Heart right ventricle (tissue), 16 donors: Measurements from ENCODE around the gene MRM2. TPM values are rescaled to one million over a fixed set of nuclear protein-coding genes. Genes with fewer than 3 reads are reported as not detected.
A peak's percentile ranks its signal among the peaks of the same experiment; 100 is the strongest.

ENCODE experiments used
- ATAC-seq, 8 donors: fragments of 200-7000 bp; cut with Tn5 transposase; one replicate each; pipeline ENCODE4 v1.9.1; 2020; ENCODE audit warnings: mild to moderate bottlenecking in 8 of 8, moderate library complexity in 8 of 8, moderate number of reproducible peaks in 1 of 8
- DNase-seq, 2 donors: peaks; one replicate each; pipeline ENCODE4 v3.0.0-alpha.2; 2020
- H3K27ac ChIP-seq, 10 donors: fragments of 200-600 bp; sonication (generic) in 2 of 10; one replicate each; pipeline versions ENCODE4 v1.5.0 to v1.8.0; 2020 to 2022; ENCODE audit warnings: mild to moderate bottlenecking in 3 of 10
- H3K27me3 ChIP-seq, 7 donors: fragments of 200-600 bp; one replicate each; pipeline ENCODE4 v1.8.0; 2021 to 2022; ENCODE audit warnings: mild to moderate bottlenecking in 2 of 7
- H3K36me3 ChIP-seq, 9 donors: fragments of 200-600 bp; sonication (generic) in 1 of 9; one replicate each; pipeline versions ENCODE4 v1.5.0 to v1.8.0; 2020 to 2022; ENCODE audit warnings: mild to moderate bottlenecking in 2 of 9
- H3K4me1 ChIP-seq, 9 donors: fragments of 200-600 bp; sonication (generic) in 1 of 9; one replicate each; pipeline versions ENCODE4 v1.5.0 to v1.8.0; 2020 to 2022; ENCODE audit warnings: mild to moderate bottlenecking in 4 of 9
- H3K4me3 ChIP-seq, 10 donors: fragments of 200-600 bp; sonication (generic) in 2 of 10; one replicate each; pipeline versions ENCODE4 v1.5.0 to v1.8.0; 2020 to 2022; ENCODE audit warnings: mild to moderate bottlenecking in 7 of 10, moderate library complexity in 2 of 10
- H3K9me3 ChIP-seq, 11 donors: fragments of 200-600 bp in 10 of 11; sonication (generic) in 2 of 11; one replicate each; pipeline versions ENCODE4 v1.5.0 to v1.8.0; 2013 to 2022; ENCODE audit warnings: mild to moderate bottlenecking in 2 of 11, control low read depth in 1 of 11, moderate library complexity in 1 of 11
- WGBS, 2 donors: extraction: QIAGEN DNeasy Blood & Tissue Kit; methylation state at CpG; one replicate each; pipeline ENCODE4 v1.1.7; 2013; ENCODE audit warnings: inconsistent platforms in 1 of 2; 5-methylcytosine and 5-hydroxymethylcytosine counted together
- intact Hi-C, 10 donors: fragments of 100-400 bp; cut with DNase I; formaldehyde crosslinking; loops; one replicate each; pipeline versions ENCODE4 v1.11.1 to v1.14.2; 2022
- polyA plus RNA-seq, 2 donors: library from polyadenylated mRNA; stranded (reverse); fragments of 200-250 nt; gene quantifications; one replicate each; pipeline ENCODE4 v1.2.3, GENCODE V29; 2013
- total RNA-seq, 10 donors: library from RNA; stranded (reverse); fragmentation: NEBNext Ultra II Directional in 3 of 10; extraction: Animal tissue kit (Norgen Biotek cat#: 25700) in 3 of 10; gene quantifications; one replicate each; pipeline versions ENCODE4 v1.2.1 to v1.2.4, GENCODE V29; 2021 to 2023
- TF ChIP-seq, protein P1 (sequence below), 9 donors: fragments of 200-600 bp; sonication (generic) in 2 of 9; IDR thresholded peaks; one replicate each; pipeline versions ENCODE4 v1.5.0 to v1.8.0; 2021 to 2022; ENCODE audit warnings: antibody characterized with exemption in 9 of 9, mild to moderate bottlenecking in 5 of 9, moderate library complexity in 1 of 9
- donor health status: Arrhythmogenic right ventricular cardiomyopathy.
- donor health status: ischemic (EF 13 %, LVEDD 7.1; RV severe dilation, severe dysfunction).
- donor health status: healthy with polysubstance abuse.
- donor health status: DM: no; HTN: yes; CAD: no.
- donor health status: DM: no; HTN: no; CAD: no.
- donor health status: ischemic (EF 25% LVEDD 6.9; RV normal size, moderate dysfunction).
- donor health status: ischemic (EF 25% LVEDD 5.7; RV mildly dilated, moderate dysfunction).
- donor health status: healthy.
- donor health status: DM: yes; HTN: yes; CAD: no.
- donor health status: Ischemic cardiomyopathy.
- donor health status: ischemic (EF 35%, LVEDD 5.7; RV mildly dilated, moderate dysfunction).
- donor health status: nonischemic (EF 11% LVEDD 7.7; RV severe dilation, severe dysfunction).
- donor health status: DM: yes; HTN: yes; CAD: no.
- donor health status: PGD.
- donor health status: ischemic (EF 29% LVEDD 5.4; RV normal size, mild dysfunction).
- donor health status: nonischemic (EF 23%, LVEDD 6.1; RV moderate dilation, normal function).

Gene MRM2
- total and polyA plus RNA-seq, 12 donors = 14.2 to 25.0 (median 19.6) TPM

DNA sequence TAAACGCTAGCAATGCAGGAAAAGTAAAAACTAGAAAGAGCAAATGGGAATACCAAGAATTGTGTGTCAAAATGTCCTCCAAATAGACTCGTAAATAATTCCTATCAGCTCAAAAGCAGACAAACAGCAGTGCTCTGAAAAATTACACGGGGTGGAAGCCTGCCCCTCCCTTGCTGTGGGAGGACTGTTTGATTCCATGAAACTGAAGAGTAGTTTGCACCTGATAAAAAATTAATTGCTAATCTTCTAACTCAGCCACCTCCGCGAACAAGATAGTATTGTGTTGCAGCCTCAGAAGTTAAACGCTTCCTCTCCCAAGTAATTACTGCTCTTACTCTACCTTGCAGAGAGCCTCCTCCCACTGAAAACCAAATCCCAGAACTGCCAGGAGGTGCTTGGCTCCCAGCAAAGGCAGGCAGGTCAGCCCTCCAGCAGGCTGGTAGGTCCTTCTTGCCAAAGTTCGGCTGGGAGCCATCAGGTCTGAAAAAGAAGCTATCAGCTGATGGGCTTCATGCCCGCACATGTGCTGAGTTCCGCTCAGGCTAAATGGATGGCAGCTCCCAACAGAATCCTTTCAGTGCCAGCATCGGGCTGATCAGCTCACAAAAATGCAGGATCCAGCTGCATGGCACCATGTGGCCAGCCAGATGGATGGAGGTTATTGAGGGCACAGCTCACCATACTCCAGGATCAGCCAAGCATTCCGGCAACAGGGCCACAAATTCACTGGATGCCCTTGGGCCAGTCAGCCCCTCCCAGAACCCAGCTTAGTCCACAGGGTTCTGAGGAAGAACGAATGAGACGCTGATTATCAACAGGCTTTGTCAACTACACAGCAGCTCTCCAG is 46.4 kb downstream of the MRM2 start:
- no peak overlapping the region for H3K4me3 ChIP-seq
- H3K27me3 ChIP-seq = no peaks in the 10 kb centered on the region
- H3K36me3 ChIP-seq = peaks cover 0 to 37% (median 11%) of the 10 kb centered on the region in 9 donors
- intact Hi-C loops = loop anchor here in 4 of 10 donors (5.0 to 10.0 kb wide), 3 partner anchors 83 to 93 kb away; no protein-coding TSS in a partner anchor
- ATAC-seq (peak; percentile 41 to 77 (median 62)), DNase-seq (peak; percentile 50)
- peaks cover 6 to 29% (median 22%) of the 10 kb centered on the region in 9 donors for H3K4me1 ChIP-seq
- WGBS, 2 donors = 64 to 65% methylated on average over 13 of the region's 13 CpGs
- H3K27ac ChIP-seq = peak overlapping the region in 7 of 10 donors; percentile 13 to 69 (median 55)
- H3K9me3 ChIP-seq = peaks cover 0 to 13% (median 0%) of the 10 kb centered on the region in 11 donors
- TF ChIP-seq, protein P1, sequence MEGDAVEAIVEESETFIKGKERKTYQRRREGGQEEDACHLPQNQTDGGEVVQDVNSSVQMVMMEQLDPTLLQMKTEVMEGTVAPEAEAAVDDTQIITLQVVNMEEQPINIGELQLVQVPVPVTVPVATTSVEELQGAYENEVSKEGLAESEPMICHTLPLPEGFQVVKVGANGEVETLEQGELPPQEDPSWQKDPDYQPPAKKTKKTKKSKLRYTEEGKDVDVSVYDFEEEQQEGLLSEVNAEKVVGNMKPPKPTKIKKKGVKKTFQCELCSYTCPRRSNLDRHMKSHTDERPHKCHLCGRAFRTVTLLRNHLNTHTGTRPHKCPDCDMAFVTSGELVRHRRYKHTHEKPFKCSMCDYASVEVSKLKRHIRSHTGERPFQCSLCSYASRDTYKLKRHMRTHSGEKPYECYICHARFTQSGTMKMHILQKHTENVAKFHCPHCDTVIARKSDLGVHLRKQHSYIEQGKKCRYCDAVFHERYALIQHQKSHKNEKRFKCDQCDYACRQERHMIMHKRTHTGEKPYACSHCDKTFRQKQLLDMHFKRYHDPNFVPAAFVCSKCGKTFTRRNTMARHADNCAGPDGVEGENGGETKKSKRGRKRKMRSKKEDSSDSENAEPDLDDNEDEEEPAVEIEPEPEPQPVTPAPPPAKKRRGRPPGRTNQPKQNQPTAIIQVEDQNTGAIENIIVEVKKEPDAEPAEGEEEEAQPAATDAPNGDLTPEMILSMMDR (IDR thresholded peaks at IDR 0.05) = no peak

DNA sequence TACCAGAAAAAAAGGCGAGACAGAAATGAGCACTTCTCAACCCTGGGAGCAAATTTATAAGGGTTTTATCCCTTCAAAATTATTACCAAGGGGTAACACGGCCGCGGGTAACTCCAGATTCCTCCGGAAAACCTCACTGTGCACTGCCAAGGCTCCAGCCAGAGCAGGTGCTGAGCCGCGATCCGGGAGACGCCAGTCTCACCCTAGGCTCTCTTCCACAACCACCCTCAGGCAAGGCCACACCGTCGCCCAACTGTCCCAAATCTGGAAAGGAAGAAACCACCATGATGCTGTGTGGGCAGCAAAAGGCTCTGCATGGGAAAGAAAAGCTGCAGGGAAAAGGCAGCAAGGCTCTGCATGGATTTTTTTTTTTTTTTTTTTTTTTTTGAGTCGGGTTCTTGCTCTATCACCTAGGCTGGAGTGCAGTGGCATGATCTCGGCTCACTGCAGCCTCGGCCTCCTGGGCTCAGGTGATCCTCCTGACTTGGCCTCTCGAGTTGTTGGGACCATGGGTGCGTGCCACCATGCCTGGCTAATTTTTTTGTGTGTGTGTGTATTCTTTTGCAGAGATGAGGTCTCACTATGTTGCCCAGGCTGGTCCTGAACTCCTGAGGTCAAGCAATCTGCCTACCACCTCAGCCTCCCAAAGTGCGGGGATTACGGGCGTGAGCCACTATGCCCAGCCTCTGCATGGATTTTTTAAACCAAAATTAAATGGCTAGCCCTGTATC is 48.3 kb downstream of the MRM2 start:
- peaks cover 0 to 23% (median 9%) of the 10 kb centered on the region in 9 donors for H3K36me3 ChIP-seq
- TF ChIP-seq, protein P1 (IDR thresholded peaks at IDR 0.05) = no peak
- no peak overlapping the region for H3K4me3 ChIP-seq
- no peak overlapping the region for H3K27ac ChIP-seq
- peaks cover 6 to 29% (median 22%) of the 10 kb centered on the region in 9 donors for H3K4me1 ChIP-seq
- ATAC-seq (no peak), DNase-seq (no peak)
- H3K9me3 ChIP-seq = peaks cover 0 to 19% (median 0%) of the 10 kb centered on the region in 11 donors
- WGBS, 2 donors = 96 to 97% methylated on average over 18 to 19 of the region's 19 CpGs
- no peaks in the 10 kb centered on the region for H3K27me3 ChIP-seq
- intact Hi-C loops = loop anchor here in 1 of 10 donors (10.0 kb wide), 1 partner anchor 89 kb away; no protein-coding TSS in a partner anchor

DNA sequence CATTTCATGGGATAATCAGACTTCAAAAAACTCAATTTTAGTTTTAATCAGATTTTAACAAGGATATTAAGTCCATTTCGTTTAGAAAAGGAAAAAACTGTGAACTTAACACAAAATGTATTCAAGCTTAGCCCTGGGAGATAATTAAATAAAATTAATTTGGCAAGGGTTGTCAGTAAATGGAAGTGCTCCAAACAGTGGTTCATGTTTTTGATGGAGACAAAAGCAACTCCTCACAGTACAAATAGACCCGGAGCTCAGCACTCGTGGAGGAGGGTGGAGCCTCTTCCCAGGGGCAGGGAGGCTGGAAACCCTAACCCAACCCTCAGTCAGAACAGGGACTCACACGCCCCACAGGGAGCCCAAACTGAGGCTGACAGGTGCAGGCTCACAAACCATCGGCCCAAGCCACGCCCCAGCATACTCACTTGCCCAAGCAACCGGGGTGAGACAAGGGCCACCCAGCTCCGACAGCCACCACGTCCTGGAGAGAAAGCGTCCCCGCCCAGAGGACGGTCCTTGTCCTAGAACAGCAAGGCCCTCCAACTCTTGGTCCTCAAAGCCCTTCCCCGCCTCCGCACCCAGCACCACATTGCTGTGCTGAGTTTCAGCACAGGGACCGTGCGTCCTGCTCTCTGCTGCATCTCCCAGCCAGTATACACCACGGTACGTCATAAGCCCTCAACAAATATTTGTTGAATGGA is 49.0 kb downstream of the MRM2 start:
- no peak for ATAC-seq
- TF ChIP-seq, protein P1 (IDR thresholded peaks at IDR 0.05) = no peak
- Histone ChIP-seq H3K36me3 (peaks cover 0 to 21% (median 9%) of the 10 kb centered on the region in 9 donors), H3K9me3 (peaks cover 0 to 24% (median 0%) of the 10 kb centered on the region in 11 donors), H3K4me1 (peaks cover 6 to 29% (median 22%) of the 10 kb centered on the region in 9 donors), H3K4me3 (no peak overlapping the region), H3K27ac (no peak overlapping the region), H3K27me3 (no peaks in the 10 kb centered on the region)
- WGBS, 2 donors = 89 to 94% methylated on average over 18 of the region's 18 CpGs
- intact Hi-C loops = loop anchor here in 1 of 10 donors (10.0 kb wide), 1 partner anchor 88 kb away; no protein-coding TSS in a partner anchor
- DNase-seq = no peak
